HCT116 (cell line): ENCODE measurements around the gene GYPA. TPM values are rescaled to one million over a fixed set of nuclear protein-coding genes. Genes with fewer than 3 reads are reported as not detected.
"Not testable (repeated sequence)": the region's sequence is repeated elsewhere in the genome, so short reads cannot be mapped to it uniquely, and the experiment has no call there.

Experiments
- ATAC-seq: fragments of 200-7000 bp; cut with Tn5 transposase; 2 replicates; pipeline ENCODE4 v1.9.1; 2020; ENCODE audit warnings: mild to moderate bottlenecking, moderate library complexity
- BruUV-seq: library from RNA; stranded (reverse); fragments of 400-500 nt; replicated peaks from 2 replicates; lab custom pipeline; 2021; lab: Mats Ljungman, UMichigan
- CTCF ChIA-PET: fragments of 300-600 bp; sonication (Branson Sonifier 250); formaldehyde crosslinking; loops from one replicate; lab custom pipeline; 2021; ENCODE audit warnings: antibody characterized with exemption; lab: Charles Lee
- POLR2A ChIA-PET: fragments of 300-600, 350-600 bp; sonication (Branson Sonifier 250); formaldehyde crosslinking; loops from one replicate; lab custom pipeline; 2021; ENCODE audit warnings: antibody characterized with exemption; lab: Charles Lee
- RAD21 ChIA-PET, 2 experiments: fragments of 300-600 bp; sonication (Branson Sonifier 250); formaldehyde crosslinking; loops; one replicate each; lab custom pipeline; 2023; ENCODE audit warnings: low total read pairs in 2 of 2; ENCODE audit not compliant: uncharacterized antibody in 2 of 2, unreplicated experiment in 2 of 2, low non-redundant PET in 1 of 2; lab: Charles Lee
- DNase-seq: peaks from one replicate; pipeline ENCODE4 v3.0.0-alpha.2; 2010; ENCODE audit warnings: low read depth, low spot score
- H2AFZ ChIP-seq: fragments of 200-600 bp; shearing (Covaris generic), sonication (generic); 2 replicates; pipeline ENCODE4 v1.6.1; 2017; ENCODE audit warnings: low read depth, mixed run types, mixed read lengths, antibody characterized with exemption, low read length; ENCODE audit not compliant: poor library complexity, severe bottlenecking
- H3K27ac ChIP-seq: 2 replicates; pipeline ENCODE4 v1.5.1; 2012; ENCODE audit warnings: low read depth, low read length
- H3K27me3 ChIP-seq: fragments of 200-600 bp; sonication (generic); 2 replicates; pipeline ENCODE4 v1.6.1; 2016; ENCODE audit warnings: mixed run types, low read length, mixed read lengths; ENCODE audit not compliant: insufficient read depth
- H3K36me3 ChIP-seq, 2 experiments: fragments of 200-500 bp in 1 of 2; fragments of 200-600 bp in 1 of 2; sonication (Bioruptor generic) in 1 of 2; sonication (generic) in 1 of 2; 2 replicates each; pipeline versions ENCODE4 v1.5.1 to v1.6.1; 2014 to 2016; ENCODE audit warnings: low read length in 2 of 2, inconsistent platforms in 1 of 2, mixed read lengths in 1 of 2, mixed run types in 1 of 2; ENCODE audit not compliant: insufficient read depth in 2 of 2, control insufficient read depth in 1 of 2
- H3K4me1 ChIP-seq, 2 experiments: fragments of 200-600 bp in 1 of 2; sonication (generic) in 1 of 2; 2 replicates each; pipeline versions ENCODE4 v1.5.1 to v1.6.1; 2012 to 2017; ENCODE audit warnings: low read length in 2 of 2, inconsistent platforms in 1 of 2, mild to moderate bottlenecking in 1 of 2, mixed read lengths in 1 of 2, mixed run types in 1 of 2, moderate library complexity in 1 of 2; ENCODE audit not compliant: insufficient read depth in 2 of 2, control insufficient read depth in 1 of 2
- H3K4me2 ChIP-seq: fragments of 200-600 bp; sonication (generic); 2 replicates; pipeline ENCODE4 v1.6.1; 2017; ENCODE audit warnings: mixed run types, low read length, mixed read lengths
- H3K4me3 ChIP-seq, 2 experiments: fragments of 200-600 bp in 1 of 2; sonication (generic) in 1 of 2; replicated peaks in 1 of 2; 2 replicates each; pipeline ENCODE4 v1.5.1; 2011 to 2016; ENCODE audit warnings: low read length in 2 of 2, control low read depth in 1 of 2, low read depth in 1 of 2, mild to moderate bottlenecking in 1 of 2, mixed read lengths in 1 of 2, mixed run types in 1 of 2
- H3K79me2 ChIP-seq: fragments of 200-600 bp; sonication (generic); 2 replicates; pipeline ENCODE4 v1.6.1; 2017; ENCODE audit warnings: mild to moderate bottlenecking, mixed run types, low read length, moderate library complexity, mixed read lengths; ENCODE audit not compliant: insufficient read depth
- H3K9ac ChIP-seq: fragments of 200-600 bp; sonication (generic); 2 replicates; pipeline ENCODE4 v1.6.1; 2016; ENCODE audit warnings: low read length, mixed read lengths
- H3K9me2 ChIP-seq: fragments of 200-600 bp; sonication (generic), shearing (Covaris generic); 2 replicates; pipeline ENCODE4 v1.6.1; 2017; ENCODE audit warnings: mixed run types, mild to moderate bottlenecking, moderate library complexity; ENCODE audit not compliant: insufficient read depth
- H3K9me3 ChIP-seq, 2 experiments: fragments of 200-500 bp in 1 of 2; fragments of 200-600 bp in 1 of 2; sonication (Bioruptor generic) in 1 of 2; sonication (generic) in 1 of 2; 2 replicates each; pipeline ENCODE4 v1.6.1; 2014 to 2017; ENCODE audit warnings: low read length in 2 of 2, mixed read lengths in 2 of 2, inconsistent platforms in 1 of 2, low read depth in 1 of 2, mild to moderate bottlenecking in 1 of 2, mixed run types in 1 of 2, moderate library complexity in 1 of 2; ENCODE audit not compliant: control insufficient read depth in 1 of 2, insufficient read depth in 1 of 2
- H4K20me1 ChIP-seq: fragments of 200-600 bp; sonication (generic), shearing (Covaris generic); 2 replicates; pipeline ENCODE4 v1.6.1; 2017; ENCODE audit warnings: mixed run types, mild to moderate bottlenecking, moderate library complexity; ENCODE audit not compliant: insufficient read depth
- intact Hi-C: fragments of 100-400 bp; cut with micrococcal nuclease; formaldehyde crosslinking; loops from 2 replicates; pipeline ENCODE4 v1.10.0; 2022
- total RNA-seq: library from RNA; stranded (reverse); gene quantifications from one replicate; pipeline ENCODE4 v1.2.1, GENCODE V29; 2021; ENCODE audit not compliant: unreplicated experiment

Gene GYPA
- total RNA-seq, 1 experiment from 2014 or later, result not detected

- CTCF ChIA-PET, H3K4me1 ChIP-seq, H3K9ac ChIP-seq, H3K9me3 ChIP-seq, H3K4me3 ChIP-seq, H3K9me2 ChIP-seq, RAD21 ChIA-PET, intact Hi-C loops, H4K20me1 ChIP-seq, H3K79me2 ChIP-seq, H3K27ac ChIP-seq, ATAC-seq, H3K4me2 ChIP-seq, H3K27me3 ChIP-seq, H3K36me3 ChIP-seq, BruUV-seq, H2AFZ ChIP-seq, DNase-seq: not testable (repeated sequence)
- POLR2A ChIA-PET, result interaction anchor here (0.7 kb wide), 1 partner anchor 111 kb away, joined by 3 read pairs; no protein-coding TSS in a partner anchor
Measured at GRCh38 chr4:144060234-144060859, 80.2 kb downstream of the GYPA start.

Other genes with a start within 250 kb of the GYPA start
- not detected for gene GYPE, start 235.2 kb downstream of the GYPA start, total RNA-seq
- not detected for gene GYPB, start 121.3 kb downstream of the GYPA start, total RNA-seq